ENCODE data around the gene SKAP2.

Gene SKAP2

DNA sequence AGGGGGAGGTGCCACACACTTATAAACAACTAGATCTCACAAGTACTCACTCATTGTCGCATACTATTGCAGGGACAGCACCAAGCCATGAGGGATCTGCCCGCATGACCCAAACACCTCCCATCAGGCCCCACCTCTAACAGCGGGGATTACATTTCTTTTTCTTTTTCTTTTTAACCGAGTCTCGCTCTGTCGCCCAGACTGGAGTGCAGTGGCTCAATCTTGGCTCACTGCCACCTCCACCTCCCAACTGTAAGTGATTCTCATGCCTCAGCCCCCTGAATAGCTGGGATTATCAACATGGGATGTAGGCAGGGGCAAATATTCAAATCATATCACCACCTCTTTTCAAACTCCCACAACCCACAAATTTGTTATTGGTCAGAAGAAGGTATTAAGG, 76.7 kb downstream of the SKAP2 start:
- no peak overlapping the region for H3K27ac ChIP-seq
- H3K4me3 ChIP-seq (ENCODE audit: low read depth in 1 of 2, low read length in 1 of 2): no peak overlapping the region
- TF ChIP-seq, protein P1, sequence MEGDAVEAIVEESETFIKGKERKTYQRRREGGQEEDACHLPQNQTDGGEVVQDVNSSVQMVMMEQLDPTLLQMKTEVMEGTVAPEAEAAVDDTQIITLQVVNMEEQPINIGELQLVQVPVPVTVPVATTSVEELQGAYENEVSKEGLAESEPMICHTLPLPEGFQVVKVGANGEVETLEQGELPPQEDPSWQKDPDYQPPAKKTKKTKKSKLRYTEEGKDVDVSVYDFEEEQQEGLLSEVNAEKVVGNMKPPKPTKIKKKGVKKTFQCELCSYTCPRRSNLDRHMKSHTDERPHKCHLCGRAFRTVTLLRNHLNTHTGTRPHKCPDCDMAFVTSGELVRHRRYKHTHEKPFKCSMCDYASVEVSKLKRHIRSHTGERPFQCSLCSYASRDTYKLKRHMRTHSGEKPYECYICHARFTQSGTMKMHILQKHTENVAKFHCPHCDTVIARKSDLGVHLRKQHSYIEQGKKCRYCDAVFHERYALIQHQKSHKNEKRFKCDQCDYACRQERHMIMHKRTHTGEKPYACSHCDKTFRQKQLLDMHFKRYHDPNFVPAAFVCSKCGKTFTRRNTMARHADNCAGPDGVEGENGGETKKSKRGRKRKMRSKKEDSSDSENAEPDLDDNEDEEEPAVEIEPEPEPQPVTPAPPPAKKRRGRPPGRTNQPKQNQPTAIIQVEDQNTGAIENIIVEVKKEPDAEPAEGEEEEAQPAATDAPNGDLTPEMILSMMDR (IDR thresholded peaks at IDR 0.05): no peak
- H3K27me3 ChIP-seq: no peaks in the 10 kb centered on the region
- H3K9me3 ChIP-seq: no peaks in the 10 kb centered on the region
- no peaks in the 10 kb centered on the region for H3K4me1 ChIP-seq (ENCODE audit: control insufficient read depth in 1 of 2, insufficient read depth in 1 of 2, low read depth in 1 of 2, low read length in 1 of 2)
- peaks cover 9% of the 10 kb centered on the region for H3K36me3 ChIP-seq

DNA sequence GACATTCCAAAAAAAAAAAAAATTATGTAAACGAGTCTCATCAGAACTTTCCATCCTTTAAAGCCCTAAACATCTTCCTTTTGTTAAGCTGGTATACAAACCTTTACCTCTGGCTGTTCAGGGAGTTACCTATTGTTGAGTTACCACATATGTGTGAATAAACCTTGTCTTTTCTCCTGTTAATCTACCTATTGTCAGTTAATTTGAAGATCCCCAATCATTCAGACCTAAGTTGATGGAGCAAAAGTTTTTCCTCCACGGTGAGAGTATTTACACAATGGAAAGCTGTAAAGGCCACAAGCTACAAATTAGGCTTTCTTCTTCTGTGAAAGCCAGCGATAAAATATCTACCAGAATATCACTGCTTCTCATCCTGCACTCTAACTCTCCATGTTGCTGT, 80.3 kb downstream of the SKAP2 start:
- Histone ChIP-seq H3K27ac (no peak overlapping the region), H3K4me1 (ENCODE audit: control insufficient read depth in 1 of 2, insufficient read depth in 1 of 2, low read depth in 1 of 2, low read length in 1 of 2) (no peaks in the 10 kb centered on the region), H3K4me3 (ENCODE audit: low read depth in 1 of 2, low read length in 1 of 2) (no peak overlapping the region), H3K27me3 (no peaks in the 10 kb centered on the region), H3K36me3 (peaks cover 13% of the 10 kb centered on the region), H3K9me3 (no peaks in the 10 kb centered on the region)
- TF ChIP-seq, protein P1 (IDR thresholded peaks at IDR 0.05): no peak

DNA sequence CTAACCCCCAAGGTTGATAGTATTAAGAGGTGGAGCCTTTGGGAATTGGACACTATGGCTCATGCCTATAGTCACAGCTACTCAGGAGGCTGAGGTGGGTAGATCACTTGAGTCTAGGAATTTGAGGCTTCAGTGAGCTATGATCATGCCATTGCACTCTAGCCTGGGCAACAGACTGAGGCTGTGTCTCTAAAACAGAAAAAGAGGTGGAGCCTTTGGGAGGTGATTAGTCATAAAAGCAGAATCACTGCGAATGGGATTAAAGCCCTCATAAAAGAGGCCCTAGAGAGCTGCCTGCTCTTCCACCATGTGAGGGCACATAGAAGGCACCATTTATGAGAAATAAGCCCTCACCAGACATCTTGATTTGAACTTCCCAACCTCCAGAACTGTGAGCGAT, 81.9 kb downstream of the SKAP2 start:
- Histone ChIP-seq H3K27me3 (no peaks in the 10 kb centered on the region), H3K27ac (no peak overlapping the region), H3K9me3 (no peaks in the 10 kb centered on the region), H3K4me3 (ENCODE audit: low read depth in 1 of 2, low read length in 1 of 2) (no peak overlapping the region), H3K4me1 (ENCODE audit: control insufficient read depth in 1 of 2, insufficient read depth in 1 of 2, low read depth in 1 of 2, low read length in 1 of 2) (no peaks in the 10 kb centered on the region), H3K36me3 (peaks cover 13% of the 10 kb centered on the region)
- TF ChIP-seq, protein P1 (IDR thresholded peaks at IDR 0.05): no peak

DNA sequence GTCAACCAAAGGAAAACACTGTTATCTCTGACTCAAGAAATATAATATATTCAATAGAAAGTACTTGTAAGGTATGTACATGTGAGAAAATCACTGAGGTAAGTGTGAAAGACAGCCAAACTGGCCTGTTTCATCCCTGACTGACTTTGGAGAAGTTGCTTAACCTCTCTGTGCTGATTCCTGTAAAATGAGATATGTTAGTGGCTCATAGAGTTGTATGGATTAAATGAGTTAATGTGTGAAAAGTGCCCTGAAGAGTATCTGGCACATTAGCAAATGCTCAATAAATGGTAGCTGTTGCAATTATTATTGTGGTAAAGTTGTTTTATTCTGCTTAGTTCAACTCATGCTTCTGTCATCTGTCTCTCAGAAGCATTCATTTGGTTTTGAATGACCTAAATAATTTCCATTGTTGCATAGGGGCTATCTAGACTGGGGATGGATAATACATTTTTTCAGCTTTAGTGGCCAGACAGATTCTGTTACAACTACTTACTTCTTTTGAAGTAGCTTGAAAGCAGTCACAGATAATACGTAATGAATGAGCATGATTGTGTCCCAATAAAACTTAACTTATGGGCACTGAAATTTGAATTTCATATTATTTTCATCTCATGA, 84.3 kb downstream of the SKAP2 start:
- Histone ChIP-seq H3K27me3 (no peaks in the 10 kb centered on the region), H3K27ac (no peak overlapping the region), H3K9me3 (no peaks in the 10 kb centered on the region), H3K4me3 (ENCODE audit: low read depth in 1 of 2, low read length in 1 of 2) (no peak overlapping the region), H3K4me1 (ENCODE audit: control insufficient read depth in 1 of 2, insufficient read depth in 1 of 2, low read depth in 1 of 2, low read length in 1 of 2) (no peaks in the 10 kb centered on the region), H3K36me3 (peaks cover 19% of the 10 kb centered on the region)
- TF ChIP-seq, protein P1 (IDR thresholded peaks at IDR 0.05): no peak

DNA sequence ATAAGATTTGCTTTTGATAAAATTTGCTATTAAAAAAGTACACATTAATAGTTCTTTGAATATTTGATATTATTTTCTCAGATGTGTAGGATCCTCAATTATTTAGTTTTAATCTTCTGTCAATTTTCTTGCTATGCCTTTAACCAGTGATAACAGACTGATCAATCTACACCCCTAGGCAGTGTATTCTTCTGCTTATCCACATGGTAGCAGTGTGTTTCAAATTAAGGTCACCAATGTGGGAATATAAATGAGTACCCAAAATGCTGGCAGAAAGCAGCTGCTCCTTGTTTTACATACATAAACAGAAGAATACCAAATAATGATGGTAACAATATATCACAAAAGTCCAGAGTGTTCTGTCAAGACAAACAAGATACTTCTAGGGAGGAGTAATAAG, 87.0 kb downstream of the SKAP2 start:
- no peak overlapping the region for H3K27ac ChIP-seq
- H3K27me3 ChIP-seq: no peaks in the 10 kb centered on the region
- TF ChIP-seq, protein P1 (IDR thresholded peaks at IDR 0.05): no peak
- peaks cover 16% of the 10 kb centered on the region for H3K36me3 ChIP-seq
- H3K4me3 ChIP-seq (ENCODE audit: low read depth in 1 of 2, low read length in 1 of 2): no peak overlapping the region
- no peaks in the 10 kb centered on the region for H3K4me1 ChIP-seq (ENCODE audit: control insufficient read depth in 1 of 2, insufficient read depth in 1 of 2, low read depth in 1 of 2, low read length in 1 of 2)
- H3K9me3 ChIP-seq: no peaks in the 10 kb centered on the region

DNA sequence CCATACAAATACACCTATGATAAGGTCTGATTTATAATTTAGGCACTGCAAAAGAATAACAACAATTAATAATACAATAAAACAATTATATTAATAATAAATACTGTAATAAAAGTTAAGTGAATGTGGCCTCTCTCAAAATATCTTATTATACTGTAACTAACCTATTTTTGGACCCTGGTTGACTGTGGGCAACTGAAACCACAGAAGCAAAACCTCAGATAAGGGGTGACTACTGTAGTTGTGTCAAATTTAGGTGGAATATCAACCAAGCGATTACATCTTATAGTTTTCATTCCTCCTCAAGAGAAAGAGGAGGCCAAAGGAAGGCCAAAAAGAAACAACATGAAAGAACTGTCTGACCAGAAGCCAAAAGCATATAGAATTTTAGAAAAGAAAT, 103.9 kb downstream of the SKAP2 start:
- no peaks in the 10 kb centered on the region for H3K27me3 ChIP-seq
- no peak overlapping the region for H3K4me3 ChIP-seq (ENCODE audit: low read depth in 1 of 2, low read length in 1 of 2)
- no peaks in the 10 kb centered on the region for H3K4me1 ChIP-seq (ENCODE audit: control insufficient read depth in 1 of 2, insufficient read depth in 1 of 2, low read depth in 1 of 2, low read length in 1 of 2)
- no peaks in the 10 kb centered on the region for H3K9me3 ChIP-seq
- H3K36me3 ChIP-seq: no peaks in the 10 kb centered on the region
- H3K27ac ChIP-seq: no peak overlapping the region
- TF ChIP-seq, protein P1 (IDR thresholded peaks at IDR 0.05): no peak
